Heart left ventricle (tissue), 16 donors: ENCODE measurements around the gene SLC9A9. TPM values are rescaled to one million over a fixed set of nuclear protein-coding genes. Genes with fewer than 3 reads are reported as not detected.

ENCODE experiments used
- ATAC-seq, 4 donors: fragments of 200-7000 bp; cut with Tn5 transposase; one replicate each; pipeline ENCODE4 v1.9.1; 2020 to 2022; ENCODE audit warnings: moderate library complexity in 4 of 4, mild to moderate bottlenecking in 3 of 4, moderate number of reproducible peaks in 1 of 4
- DNase-seq, 5 donors: peaks; one replicate each; pipeline ENCODE4 v3.0.0-alpha.2; 2020
- H3K27ac ChIP-seq, 12 donors: fragments of 200-600 bp; sonication (generic) in 4 of 12; one replicate each; pipeline versions ENCODE4 v1.5.0 to v1.8.0; 2016 to 2022; ENCODE audit warnings: mild to moderate bottlenecking in 2 of 12
- H3K27me3 ChIP-seq, 9 donors: fragments of 200-600 bp; sonication (generic) in 2 of 9; one replicate each; pipeline versions ENCODE4 v1.5.1 to v1.8.0; 2016 to 2022; ENCODE audit warnings: mild to moderate bottlenecking in 3 of 9
- H3K36me3 ChIP-seq, 9 donors: fragments of 200-600 bp; sonication (generic) in 2 of 9; one replicate each; pipeline versions ENCODE4 v1.5.0 to v1.8.0; 2018 to 2022; ENCODE audit warnings: mild to moderate bottlenecking in 2 of 9
- H3K4me1 ChIP-seq, 12 donors: fragments of 200-600 bp; sonication (generic) in 4 of 12; one replicate each; pipeline versions ENCODE4 v1.5.0 to v1.8.0; 2016 to 2022; ENCODE audit warnings: mild to moderate bottlenecking in 3 of 12
- H3K4me3 ChIP-seq, 12 donors: fragments of 200-600 bp; sonication (generic) in 4 of 12; one replicate each; pipeline versions ENCODE4 v1.5.0 to v1.8.0; 2017 to 2022; ENCODE audit warnings: mild to moderate bottlenecking in 9 of 12, moderate library complexity in 4 of 12
- H3K9me3 ChIP-seq, 12 donors: fragments of 200-600 bp; sonication (generic) in 4 of 12; one replicate each; pipeline versions ENCODE4 v1.5.0 to v1.8.0; 2016 to 2022; ENCODE audit warnings: mild to moderate bottlenecking in 1 of 12
- CTCF ChIP-seq, 12 donors: fragments of 200-600 bp; sonication (generic) in 4 of 12; IDR thresholded peaks; one replicate each; pipeline versions ENCODE4 v1.5.0 to v1.8.0; 2018 to 2022; ENCODE audit warnings: antibody characterized with exemption in 12 of 12, mild to moderate bottlenecking in 5 of 12
- POLR2A ChIP-seq, 2 donors: fragments of 450-650 bp; IDR thresholded peaks; one replicate each; pipeline ENCODE4 v1.6.1; 2017; ENCODE audit warnings: antibody characterized with exemption in 2 of 2, mild to moderate bottlenecking in 2 of 2, moderate library complexity in 2 of 2
- WGBS, 4 donors: extraction: QIAGEN DNeasy Blood & Tissue Kit in 2 of 4; methylation state at CpG; one replicate each; pipeline versions ENCODE4 v1.1.5 to v1.1.7; 2013 to 2018; 5-methylcytosine and 5-hydroxymethylcytosine counted together
- intact Hi-C, 10 donors: fragments of 100-400 bp; cut with DNase I; formaldehyde crosslinking; loops; one replicate each; pipeline versions ENCODE4 v1.11.1 to v1.14.2; 2022
- polyA plus RNA-seq, 2 donors: library from polyadenylated mRNA; stranded (reverse); fragments of 200-250 nt; gene quantifications; one replicate each; pipeline ENCODE4 v1.2.3, GENCODE V29; 2013
- total RNA-seq, 9 donors: library from RNA; depleted of rRNA in 2 of 9; stranded (reverse); fragments of >200 nt in 2 of 9; fragmentation: NEBNext Ultra II Directional in 3 of 9; extraction: Animal tissue kit (Norgen Biotek cat#: 25700) in 3 of 9; gene quantifications; one replicate each; pipeline versions ENCODE4 v1.1.0 to v1.2.4, GENCODE V29; 2016 to 2023
- donor health status: ischemic (EF 13 %, LVEDD 7.1; RV severe dilation, severe dysfunction).
- donor health status: healthy with polysubstance abuse.
- donor health status: DM: no; HTN: yes; CAD: no.
- donor health status: DM: no; HTN: no; CAD: no.
- donor health status: ischemic (EF 25% LVEDD 6.9; RV normal size, moderate dysfunction).
- donor health status: ischemic (EF 25% LVEDD 5.7; RV mildly dilated, moderate dysfunction).
- donor health status: healthy.
- donor health status: DM: yes; HTN: yes; CAD: no.
- donor health status: ischemic (EF 35%, LVEDD 5.7; RV mildly dilated, moderate dysfunction).
- donor health status: nonischemic (EF 11% LVEDD 7.7; RV severe dilation, severe dysfunction).
- donor health status: DM: yes; HTN: yes; CAD: no.
- donor health status: PGD.
- donor health status: ischemic (EF 29% LVEDD 5.4; RV normal size, mild dysfunction).
- donor health status: nonischemic (EF 23%, LVEDD 6.1; RV moderate dilation, normal function).

SLC9A9 gene
- total and polyA plus RNA-seq, 11 donors, result 0.76 to 17.5 (median 3.3) TPM

- no peaks in the 10 kb centered on the region for H3K9me3 ChIP-seq
- H3K27me3 ChIP-seq, result no peaks in the 10 kb centered on the region
- intact Hi-C loops, result no loop called here
- H3K36me3 ChIP-seq, result no peaks in the 10 kb centered on the region
- no peak overlapping the region for H3K27ac ChIP-seq
- no peaks in the 10 kb centered on the region for H3K4me1 ChIP-seq
- ATAC-seq (no peak), DNase-seq (no peak)
- no peak overlapping the region for H3K4me3 ChIP-seq
- TF ChIP-seq CTCF (IDR thresholded peaks at IDR 0.05), result no peak
- TF ChIP-seq POLR2A (IDR thresholded peaks at IDR 0.05), result no peak
Observed at GRCh38 chr3:143380449-143380848, 467.8 kb downstream of the SLC9A9 start.

GRCh38 chr3:143375698-143376097 lies 472.6 kb downstream of the SLC9A9 start:
- no peak overlapping the region for H3K4me3 ChIP-seq
- intact Hi-C loops, result no loop called here
- no peaks in the 10 kb centered on the region for H3K27me3 ChIP-seq
- no peak for TF ChIP-seq CTCF (IDR thresholded peaks at IDR 0.05)
- TF ChIP-seq POLR2A (IDR thresholded peaks at IDR 0.05), result no peak
- no peak for DNase-seq
- H3K4me1 ChIP-seq, result no peaks in the 10 kb centered on the region
- no peaks in the 10 kb centered on the region for H3K9me3 ChIP-seq
- H3K36me3 ChIP-seq, result no peaks in the 10 kb centered on the region
- WGBS, 4 donors, result 83 to 92% (median 89%) methylated on average over 1 of the region's 1 CpG
- no peak overlapping the region for H3K27ac ChIP-seq
- no peak for ATAC-seq

- WGBS, 4 donors, result 40 to 51% (median 43%) methylated on average over 1 of the region's 1 CpG
- no peak for DNase-seq
- no peaks in the 10 kb centered on the region for H3K36me3 ChIP-seq
- TF ChIP-seq CTCF (IDR thresholded peaks at IDR 0.05) (no peak), POLR2A (IDR thresholded peaks at IDR 0.05) (no peak)
- intact Hi-C loops, result no loop called here
- ATAC-seq, result no peak
- H3K4me3 ChIP-seq, result no peak overlapping the region
- no peaks in the 10 kb centered on the region for H3K27me3 ChIP-seq
- no peak overlapping the region for H3K27ac ChIP-seq
- no peaks in the 10 kb centered on the region for H3K9me3 ChIP-seq
- H3K4me1 ChIP-seq, result no peaks in the 10 kb centered on the region
Observed at GRCh38 chr3:143367171-143367570, 481.1 kb downstream of the SLC9A9 start.

- DNase-seq (no peak), ATAC-seq (no peak)
- H3K27ac ChIP-seq, result no peak overlapping the region
- no peak overlapping the region for H3K4me3 ChIP-seq
- 62 to 75% (median 72%) methylated on average over 1 of the region's 1 CpG for WGBS, 4 donors
- no peaks in the 10 kb centered on the region for H3K36me3 ChIP-seq
- intact Hi-C loops, result no loop called here
- TF ChIP-seq POLR2A (IDR thresholded peaks at IDR 0.05) (no peak), CTCF (IDR thresholded peaks at IDR 0.05) (no peak)
- no peaks in the 10 kb centered on the region for H3K9me3 ChIP-seq
- H3K27me3 ChIP-seq, result no peaks in the 10 kb centered on the region
- no peaks in the 10 kb centered on the region for H3K4me1 ChIP-seq
Observed at GRCh38 chr3:143366672-143367071, 481.6 kb downstream of the SLC9A9 start.
